Measurements from ENCODE around the gene BMP8B. TPM values are rescaled to one million over a fixed set of nuclear protein-coding genes. Genes with fewer than 3 reads are reported as not detected.
"Not testable (repeated sequence)": the region's sequence is repeated elsewhere in the genome, so short reads cannot be mapped to it uniquely, and the experiment has no call there.

The BMP8B gene
- polyA plus RNA-seq, 1 of the 3 experiments (the other 2 are of a cell fraction): 0.07 TPM

DNA sequence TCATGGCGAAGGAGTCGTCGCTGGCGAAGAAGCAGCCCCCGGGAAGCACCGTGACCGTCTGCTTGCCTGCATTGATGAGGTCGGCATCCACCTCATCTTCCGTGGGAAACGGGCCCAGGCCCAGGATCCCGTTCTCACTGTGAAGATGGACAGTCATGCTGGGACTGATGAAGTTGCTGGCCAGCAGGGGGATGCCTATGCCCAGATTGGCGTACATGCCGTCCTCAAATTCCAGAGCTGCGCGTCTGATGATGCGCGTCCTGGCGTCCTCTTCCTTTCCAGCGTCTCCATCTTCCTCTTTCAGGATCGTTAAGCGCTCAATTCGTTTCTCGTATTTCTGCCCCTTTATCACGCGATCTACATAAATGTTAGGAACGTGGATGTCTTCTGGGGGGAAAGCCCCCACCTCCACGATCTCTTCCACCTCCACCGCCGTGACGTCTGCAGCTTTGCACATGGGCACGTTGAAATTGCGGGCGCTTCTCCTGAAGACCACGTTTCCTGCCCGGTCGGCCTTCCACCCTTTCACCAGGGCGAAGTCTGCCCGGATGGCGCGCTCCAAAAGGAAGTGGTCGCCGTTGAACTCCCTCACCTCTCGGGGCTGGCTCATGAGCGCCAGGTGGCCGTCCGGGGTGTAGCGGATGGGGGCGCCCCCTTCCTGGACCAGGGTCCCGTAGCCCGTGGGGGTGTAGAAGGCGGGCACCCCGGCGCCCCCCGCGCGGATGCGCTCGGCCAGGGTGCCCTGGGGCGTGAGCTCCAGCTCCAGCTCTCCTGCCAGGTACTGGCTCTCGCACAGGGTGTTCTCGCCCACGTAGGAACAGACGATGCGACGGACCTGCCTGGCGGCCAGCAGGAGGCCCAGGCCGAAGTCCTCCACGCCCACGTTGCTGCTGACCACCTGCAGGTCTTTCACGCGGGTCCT is 18.3 kb downstream of the BMP8B start:
- not testable (repeated sequence) for H3K4me3 ChIP-seq (ENCODE audit: low read depth in 2 of 2, low read length in 1 of 2); H3K9ac ChIP-seq

DNA sequence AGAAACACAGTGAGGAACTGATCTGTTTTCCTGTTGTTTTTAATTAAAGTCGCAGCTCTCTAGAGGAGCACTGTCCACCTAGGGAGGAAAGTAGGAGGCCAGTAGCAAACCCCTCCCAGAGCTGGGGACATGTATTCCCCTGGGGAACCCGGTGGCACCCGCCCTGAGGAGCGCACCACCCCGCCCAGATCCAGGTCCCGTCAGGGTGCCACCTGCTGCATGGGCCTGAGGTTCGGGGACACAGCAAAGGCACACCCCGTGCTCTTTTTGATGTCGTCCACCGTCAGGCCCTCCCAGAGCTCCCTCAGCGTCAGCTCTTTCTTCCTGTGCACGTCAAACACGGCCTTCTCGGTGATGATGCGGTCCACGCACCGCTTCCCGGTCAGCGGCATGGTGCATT is 19.2 kb downstream of the BMP8B start:
- H3K27ac ChIP-seq (ENCODE audit: low read depth in 2 of 2, low read length in 1 of 2); POLR2A ChIA-PET; H3K9ac ChIP-seq; H2AFZ ChIP-seq (ENCODE audit: low read depth); H3K79me2 ChIP-seq (ENCODE audit: insufficient read depth); DNase-seq; CTCF ChIA-PET; H3K9me3 ChIP-seq; H3K36me3 ChIP-seq (replicated peaks in 1 of 2; ENCODE audit: control insufficient read depth in 1 of 2, insufficient read depth in 2 of 2, low read length in 1 of 2); H3K4me3 ChIP-seq (ENCODE audit: low read depth in 2 of 2, low read length in 1 of 2); H3F3A ChIP-seq (replicated peaks; ENCODE audit: insufficient read depth); H3K27me3 ChIP-seq (ENCODE audit: insufficient read depth); H4K20me1 ChIP-seq (ENCODE audit: insufficient read depth); H3K4me2 ChIP-seq; H3K4me1 ChIP-seq (ENCODE audit: control insufficient read depth in 1 of 2, insufficient read depth in 2 of 2, low read depth in 1 of 2, low read length in 1 of 2); H3K9me2 ChIP-seq: not testable (repeated sequence)
- 66% methylated on average over 8 of the region's 19 CpGs for WGBS (ENCODE audit: low lambda C conversion rate)

More for the DNA sequence above, 18.3 kb downstream of the BMP8B start:
- CTCF ChIA-PET; H3F3A ChIP-seq (replicated peaks; ENCODE audit: insufficient read depth); H3K9me2 ChIP-seq; H3K4me2 ChIP-seq; H3K36me3 ChIP-seq (replicated peaks in 1 of 2; ENCODE audit: control insufficient read depth in 1 of 2, insufficient read depth in 2 of 2, low read length in 1 of 2); H4K20me1 ChIP-seq (ENCODE audit: insufficient read depth); H3K27me3 ChIP-seq (ENCODE audit: insufficient read depth); H3K27ac ChIP-seq (ENCODE audit: low read depth in 2 of 2, low read length in 1 of 2); H3K79me2 ChIP-seq (ENCODE audit: insufficient read depth); H2AFZ ChIP-seq (ENCODE audit: low read depth); DNase-seq; H3K9me3 ChIP-seq; POLR2A ChIA-PET; H3K4me1 ChIP-seq (ENCODE audit: control insufficient read depth in 1 of 2, insufficient read depth in 2 of 2, low read depth in 1 of 2, low read length in 1 of 2): not testable (repeated sequence)
- WGBS (ENCODE audit: low lambda C conversion rate): 89% methylated on average over 22 of the region's 71 CpGs

DNA sequence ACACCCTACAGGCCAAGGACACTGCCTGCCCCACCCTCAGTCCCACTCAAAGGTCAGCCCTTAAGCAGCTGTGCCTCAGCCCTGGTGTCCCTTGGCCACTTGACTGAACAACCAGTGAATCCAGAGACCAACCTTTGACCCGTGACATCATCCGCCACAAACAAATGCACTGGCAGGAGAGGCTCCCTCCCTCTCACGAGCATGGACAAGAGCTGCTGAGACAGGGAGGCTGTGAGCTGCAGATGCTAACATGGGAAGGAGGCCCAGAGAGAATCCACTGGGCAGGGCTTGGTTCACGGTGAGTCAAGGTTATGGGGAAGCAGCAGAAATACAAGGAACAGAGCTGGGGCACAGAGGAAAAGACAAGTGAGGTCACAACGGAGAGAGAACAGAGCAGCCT is 22.2 kb downstream of the BMP8B start:
- H3K36me3 ChIP-seq (replicated peaks in 1 of 2; ENCODE audit: control insufficient read depth in 1 of 2, insufficient read depth in 2 of 2, low read length in 1 of 2); H3K9ac ChIP-seq; H3K4me2 ChIP-seq; H3K27me3 ChIP-seq (ENCODE audit: insufficient read depth); H3K4me3 ChIP-seq (ENCODE audit: low read depth in 2 of 2, low read length in 1 of 2); H2AFZ ChIP-seq (ENCODE audit: low read depth); H3K9me3 ChIP-seq; DNase-seq; CTCF ChIA-PET; H3K9me2 ChIP-seq; H4K20me1 ChIP-seq (ENCODE audit: insufficient read depth); H3F3A ChIP-seq (replicated peaks; ENCODE audit: insufficient read depth); H3K4me1 ChIP-seq (ENCODE audit: control insufficient read depth in 1 of 2, insufficient read depth in 2 of 2, low read depth in 1 of 2, low read length in 1 of 2); H3K79me2 ChIP-seq (ENCODE audit: insufficient read depth); POLR2A ChIA-PET; H3K27ac ChIP-seq (ENCODE audit: low read depth in 2 of 2, low read length in 1 of 2): not testable (repeated sequence)
- 80% methylated on average over 1 of the region's 5 CpGs for WGBS (ENCODE audit: low lambda C conversion rate)

DNA sequence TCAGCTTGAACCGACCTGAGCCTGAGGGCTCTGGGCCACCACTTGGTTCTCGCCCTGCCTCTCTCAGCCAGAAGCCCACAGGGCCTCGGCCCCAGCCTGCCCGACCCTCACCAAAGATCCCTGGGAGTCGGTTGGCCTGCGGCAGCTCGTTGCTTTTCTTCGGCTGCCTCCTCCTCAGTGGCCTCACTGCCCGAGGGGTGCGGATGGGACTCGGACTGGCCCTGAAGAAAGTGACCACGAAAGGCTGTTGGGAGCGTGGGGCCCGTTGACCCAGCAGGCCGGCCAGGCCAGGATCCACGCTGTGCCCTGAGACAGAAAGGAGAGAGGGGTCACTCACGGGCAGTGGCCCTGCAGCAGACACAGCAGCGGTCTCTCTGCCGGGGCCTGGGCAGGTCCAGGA is 24.2 kb downstream of the BMP8B start:
- CTCF ChIA-PET; H3K27ac ChIP-seq (ENCODE audit: low read depth in 2 of 2, low read length in 1 of 2); H3K79me2 ChIP-seq (ENCODE audit: insufficient read depth); H3K4me2 ChIP-seq; H4K20me1 ChIP-seq (ENCODE audit: insufficient read depth); H2AFZ ChIP-seq (ENCODE audit: low read depth); H3K9me2 ChIP-seq; H3K27me3 ChIP-seq (ENCODE audit: insufficient read depth); H3K36me3 ChIP-seq (replicated peaks in 1 of 2; ENCODE audit: control insufficient read depth in 1 of 2, insufficient read depth in 2 of 2, low read length in 1 of 2); H3K4me3 ChIP-seq (ENCODE audit: low read depth in 2 of 2, low read length in 1 of 2); H3K4me1 ChIP-seq (ENCODE audit: control insufficient read depth in 1 of 2, insufficient read depth in 2 of 2, low read depth in 1 of 2, low read length in 1 of 2); H3K9ac ChIP-seq; H3F3A ChIP-seq (replicated peaks; ENCODE audit: insufficient read depth); H3K9me3 ChIP-seq; DNase-seq; POLR2A ChIA-PET: not testable (repeated sequence)
- 86% methylated on average over 7 of the region's 19 CpGs for WGBS (ENCODE audit: low lambda C conversion rate)

DNA sequence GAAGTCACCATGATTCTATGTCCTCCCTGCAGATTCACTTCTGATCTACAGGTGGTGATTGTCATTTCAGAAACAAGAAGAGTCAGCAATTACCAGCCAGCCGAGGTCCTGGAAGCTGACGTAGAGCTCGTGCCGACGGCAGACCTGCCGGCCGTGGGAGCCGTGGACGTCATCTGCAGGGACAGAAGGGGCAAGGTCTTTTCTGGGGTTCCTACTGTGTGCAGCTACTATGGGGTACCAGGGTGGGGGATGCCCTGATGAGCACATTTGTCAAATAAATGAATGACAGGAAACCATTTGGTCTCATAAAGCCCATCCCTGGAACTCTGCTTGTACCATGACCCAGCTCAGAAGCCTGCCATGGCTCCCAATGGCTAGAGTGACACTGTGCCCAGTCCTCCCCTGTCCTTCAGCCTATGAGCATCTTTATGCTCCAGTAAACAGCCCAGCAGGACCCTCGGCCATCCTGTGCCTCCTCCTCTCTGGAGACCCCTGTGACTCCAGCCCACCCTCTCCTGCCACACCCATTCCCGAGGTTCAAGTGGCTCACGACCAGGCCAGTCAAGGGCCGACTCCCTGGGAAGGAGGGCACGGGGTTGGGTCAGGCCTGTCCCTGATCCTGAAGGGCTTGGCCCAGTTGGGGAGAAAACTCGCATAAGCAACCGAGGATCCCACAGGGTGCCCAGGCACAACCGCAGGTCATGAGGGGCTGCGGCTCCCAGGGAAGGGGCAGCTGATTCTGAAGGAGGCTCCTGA is 24.9 kb downstream of the BMP8B start:
- H3K27ac ChIP-seq (ENCODE audit: low read depth in 2 of 2, low read length in 1 of 2); H4K20me1 ChIP-seq (ENCODE audit: insufficient read depth); H3K4me1 ChIP-seq (ENCODE audit: control insufficient read depth in 1 of 2, insufficient read depth in 2 of 2, low read depth in 1 of 2, low read length in 1 of 2); H3K4me3 ChIP-seq (ENCODE audit: low read depth in 2 of 2, low read length in 1 of 2); H3K9me2 ChIP-seq; H3K4me2 ChIP-seq; H3K9me3 ChIP-seq; H3K36me3 ChIP-seq (replicated peaks in 1 of 2; ENCODE audit: control insufficient read depth in 1 of 2, insufficient read depth in 2 of 2, low read length in 1 of 2); H3K9ac ChIP-seq; POLR2A ChIA-PET; H3F3A ChIP-seq (replicated peaks; ENCODE audit: insufficient read depth); DNase-seq; H3K27me3 ChIP-seq (ENCODE audit: insufficient read depth); H3K79me2 ChIP-seq (ENCODE audit: insufficient read depth); CTCF ChIA-PET; H2AFZ ChIP-seq (ENCODE audit: low read depth): not testable (repeated sequence)
- 80% methylated on average over 2 of the region's 18 CpGs for WGBS (ENCODE audit: low lambda C conversion rate)
